HepG2 (cell line): Measurements from ENCODE around the gene PIGN.

Source experiments
- ARNT ChIP-seq: fragments of 450-650 bp; IDR thresholded peaks from 2 replicates; pipeline ENCODE4 v1.6.1; 2017
- CREM ChIP-seq, 2 experiments: sonication (generic) in 1 of 2; formaldehyde crosslinking in 1 of 2; IDR thresholded peaks; 2 replicates each; pipeline versions ENCODE4 v1.4.0 to v1.6.1; 2016 to 2020; ENCODE audit warnings: antibody characterized with exemption in 1 of 2, mild to moderate bottlenecking in 1 of 2, missing genetic modification reagents in 1 of 2
- POLR2AphosphoS2 ChIP-seq: IDR thresholded peaks from 2 replicates; pipeline ENCODE4 v1.6.1; 2011; ENCODE audit warnings: low read depth, low read length, improper control_type of control experiment
- RAD21 ChIP-seq: fragments of 450-650 bp; formaldehyde crosslinking; IDR thresholded peaks from 2 replicates; pipeline ENCODE4 v1.5.0; 2020; ENCODE audit warnings: mild to moderate bottlenecking
- SNAI1 ChIP-seq: sonication (generic); formaldehyde crosslinking; IDR thresholded peaks from 2 replicates; pipeline ENCODE4 v1.5.0; 2020; ENCODE audit warnings: mild to moderate bottlenecking, missing genetic modification reagents, borderline replicate concordance
- TF ChIP-seq, protein P1 (sequence below): sonication (generic); formaldehyde crosslinking; IDR thresholded peaks from 2 replicates; pipeline ENCODE4 v1.5.0; 2020; ENCODE audit warnings: mild to moderate bottlenecking, missing genetic modification reagents, moderate library complexity
- TF ChIP-seq, protein P2 (sequence below): sonication (generic); formaldehyde crosslinking; IDR thresholded peaks from 2 replicates; pipeline ENCODE4 v1.8.0; 2022; ENCODE audit warnings: missing genetic modification reagents, mild to moderate bottlenecking, moderate library complexity, borderline replicate concordance
- TF ChIP-seq, protein P3 (sequence below): sonication (generic); formaldehyde crosslinking; IDR thresholded peaks from 2 replicates; pipeline ENCODE4 v1.4.0; 2020; ENCODE audit warnings: missing genetic modification reagents
- TF ChIP-seq, protein P4 (sequence below): sonication (generic); formaldehyde crosslinking; IDR thresholded peaks from 2 replicates; pipeline ENCODE4 v1.5.1; 2020; ENCODE audit warnings: mild to moderate bottlenecking, missing genetic modification reagents, borderline replicate concordance
- TF ChIP-seq, protein P5 (sequence below): sonication (generic); formaldehyde crosslinking; IDR thresholded peaks from 2 replicates; pipeline ENCODE4 v1.5.1; 2020; ENCODE audit warnings: missing genetic modification reagents, mild to moderate bottlenecking, borderline replicate concordance

DNA sequence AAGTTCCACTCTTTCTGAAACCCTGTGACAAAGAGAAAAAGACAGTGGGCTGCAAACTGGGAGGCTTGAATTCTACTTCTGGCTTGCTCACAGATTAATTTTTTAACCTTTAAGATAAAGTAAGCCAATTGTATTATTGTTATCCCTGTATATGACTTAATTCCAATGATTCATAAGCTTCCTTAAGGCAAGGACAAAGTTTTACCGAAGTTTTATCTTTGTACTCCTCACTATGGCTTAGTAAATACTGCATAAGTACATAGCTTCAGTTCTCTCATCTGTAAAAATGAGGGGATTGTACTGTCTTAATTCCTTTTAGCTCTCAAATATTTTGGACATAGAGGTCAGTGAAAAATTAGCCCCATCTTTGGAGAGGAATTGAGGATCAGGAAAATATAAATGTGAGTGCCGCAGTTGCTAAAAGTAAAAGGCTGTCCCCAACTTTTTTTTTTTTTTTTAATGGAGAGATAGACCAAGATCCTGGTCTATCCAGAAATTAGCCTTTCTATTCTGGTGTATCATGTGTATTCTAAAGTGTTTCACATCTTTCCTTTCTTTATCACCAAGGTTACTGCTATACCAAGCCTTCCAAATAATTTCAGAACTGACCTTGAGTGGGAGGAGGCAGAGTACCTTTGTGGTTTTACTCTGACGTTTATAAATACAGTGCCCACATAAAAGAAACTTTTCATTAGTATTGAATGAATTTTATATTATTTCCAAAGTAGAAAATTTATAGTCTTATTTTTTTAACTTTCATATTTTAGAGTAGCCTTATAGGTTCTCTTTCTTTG is 13.5 kb upstream of the PIGN start:
- TF ChIP-seq, protein P1, sequence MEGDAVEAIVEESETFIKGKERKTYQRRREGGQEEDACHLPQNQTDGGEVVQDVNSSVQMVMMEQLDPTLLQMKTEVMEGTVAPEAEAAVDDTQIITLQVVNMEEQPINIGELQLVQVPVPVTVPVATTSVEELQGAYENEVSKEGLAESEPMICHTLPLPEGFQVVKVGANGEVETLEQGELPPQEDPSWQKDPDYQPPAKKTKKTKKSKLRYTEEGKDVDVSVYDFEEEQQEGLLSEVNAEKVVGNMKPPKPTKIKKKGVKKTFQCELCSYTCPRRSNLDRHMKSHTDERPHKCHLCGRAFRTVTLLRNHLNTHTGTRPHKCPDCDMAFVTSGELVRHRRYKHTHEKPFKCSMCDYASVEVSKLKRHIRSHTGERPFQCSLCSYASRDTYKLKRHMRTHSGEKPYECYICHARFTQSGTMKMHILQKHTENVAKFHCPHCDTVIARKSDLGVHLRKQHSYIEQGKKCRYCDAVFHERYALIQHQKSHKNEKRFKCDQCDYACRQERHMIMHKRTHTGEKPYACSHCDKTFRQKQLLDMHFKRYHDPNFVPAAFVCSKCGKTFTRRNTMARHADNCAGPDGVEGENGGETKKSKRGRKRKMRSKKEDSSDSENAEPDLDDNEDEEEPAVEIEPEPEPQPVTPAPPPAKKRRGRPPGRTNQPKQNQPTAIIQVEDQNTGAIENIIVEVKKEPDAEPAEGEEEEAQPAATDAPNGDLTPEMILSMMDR (CRISPR knock-in tag) = no peak
- TF ChIP-seq, protein P2, sequence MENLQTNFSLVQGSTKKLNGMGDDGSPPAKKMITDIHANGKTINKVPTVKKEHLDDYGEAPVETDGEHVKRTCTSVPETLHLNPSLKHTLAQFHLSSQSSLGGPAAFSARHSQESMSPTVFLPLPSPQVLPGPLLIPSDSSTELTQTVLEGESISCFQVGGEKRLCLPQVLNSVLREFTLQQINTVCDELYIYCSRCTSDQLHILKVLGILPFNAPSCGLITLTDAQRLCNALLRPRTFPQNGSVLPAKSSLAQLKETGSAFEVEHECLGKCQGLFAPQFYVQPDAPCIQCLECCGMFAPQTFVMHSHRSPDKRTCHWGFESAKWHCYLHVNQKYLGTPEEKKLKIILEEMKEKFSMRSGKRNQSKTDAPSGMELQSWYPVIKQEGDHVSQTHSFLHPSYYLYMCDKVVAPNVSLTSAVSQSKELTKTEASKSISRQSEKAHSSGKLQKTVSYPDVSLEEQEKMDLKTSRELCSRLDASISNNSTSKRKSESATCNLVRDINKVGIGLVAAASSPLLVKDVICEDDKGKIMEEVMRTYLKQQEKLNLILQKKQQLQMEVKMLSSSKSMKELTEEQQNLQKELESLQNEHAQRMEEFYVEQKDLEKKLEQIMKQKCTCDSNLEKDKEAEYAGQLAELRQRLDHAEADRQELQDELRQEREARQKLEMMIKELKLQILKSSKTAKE (CRISPR knock-in tag) = no peak
- no peak for TF ChIP-seq POLR2AphosphoS2
- no peak for TF ChIP-seq ARNT
- no peak for TF ChIP-seq CREM (IDR thresholded peaks at IDR 0.05)
- no peak for TF ChIP-seq CREM (CRISPR knock-in tag; IDR thresholded peaks at IDR 0.05)
- TF ChIP-seq, protein P3, sequence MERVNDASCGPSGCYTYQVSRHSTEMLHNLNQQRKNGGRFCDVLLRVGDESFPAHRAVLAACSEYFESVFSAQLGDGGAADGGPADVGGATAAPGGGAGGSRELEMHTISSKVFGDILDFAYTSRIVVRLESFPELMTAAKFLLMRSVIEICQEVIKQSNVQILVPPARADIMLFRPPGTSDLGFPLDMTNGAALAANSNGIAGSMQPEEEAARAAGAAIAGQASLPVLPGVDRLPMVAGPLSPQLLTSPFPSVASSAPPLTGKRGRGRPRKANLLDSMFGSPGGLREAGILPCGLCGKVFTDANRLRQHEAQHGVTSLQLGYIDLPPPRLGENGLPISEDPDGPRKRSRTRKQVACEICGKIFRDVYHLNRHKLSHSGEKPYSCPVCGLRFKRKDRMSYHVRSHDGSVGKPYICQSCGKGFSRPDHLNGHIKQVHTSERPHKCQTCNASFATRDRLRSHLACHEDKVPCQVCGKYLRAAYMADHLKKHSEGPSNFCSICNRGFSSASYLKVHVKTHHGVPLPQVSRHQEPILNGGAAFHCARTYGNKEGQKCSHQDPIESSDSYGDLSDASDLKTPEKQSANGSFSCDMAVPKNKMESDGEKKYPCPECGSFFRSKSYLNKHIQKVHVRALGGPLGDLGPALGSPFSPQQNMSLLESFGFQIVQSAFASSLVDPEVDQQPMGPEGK (CRISPR knock-in tag) = no peak
- TF ChIP-seq, protein P4, sequence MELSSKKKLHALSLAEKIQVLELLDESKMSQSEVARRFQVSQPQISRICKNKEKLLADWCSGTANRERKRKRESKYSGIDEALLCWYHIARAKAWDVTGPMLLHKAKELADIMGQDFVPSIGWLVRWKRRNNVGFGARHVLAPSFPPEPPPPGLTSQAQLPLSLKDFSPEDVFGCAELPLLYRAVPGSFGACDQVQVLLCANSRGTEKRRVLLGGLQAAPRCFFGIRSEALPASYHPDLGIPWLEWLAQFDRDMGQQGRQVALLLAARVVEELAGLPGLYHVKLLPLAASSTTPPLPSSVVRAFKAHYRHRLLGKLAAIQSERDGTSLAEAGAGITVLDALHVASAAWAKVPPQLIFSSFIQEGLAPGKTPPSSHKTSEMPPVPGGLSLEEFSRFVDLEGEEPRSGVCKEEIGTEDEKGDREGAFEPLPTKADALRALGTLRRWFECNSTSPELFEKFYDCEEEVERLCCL (CRISPR knock-in tag) = no peak
- TF ChIP-seq, protein P5, sequence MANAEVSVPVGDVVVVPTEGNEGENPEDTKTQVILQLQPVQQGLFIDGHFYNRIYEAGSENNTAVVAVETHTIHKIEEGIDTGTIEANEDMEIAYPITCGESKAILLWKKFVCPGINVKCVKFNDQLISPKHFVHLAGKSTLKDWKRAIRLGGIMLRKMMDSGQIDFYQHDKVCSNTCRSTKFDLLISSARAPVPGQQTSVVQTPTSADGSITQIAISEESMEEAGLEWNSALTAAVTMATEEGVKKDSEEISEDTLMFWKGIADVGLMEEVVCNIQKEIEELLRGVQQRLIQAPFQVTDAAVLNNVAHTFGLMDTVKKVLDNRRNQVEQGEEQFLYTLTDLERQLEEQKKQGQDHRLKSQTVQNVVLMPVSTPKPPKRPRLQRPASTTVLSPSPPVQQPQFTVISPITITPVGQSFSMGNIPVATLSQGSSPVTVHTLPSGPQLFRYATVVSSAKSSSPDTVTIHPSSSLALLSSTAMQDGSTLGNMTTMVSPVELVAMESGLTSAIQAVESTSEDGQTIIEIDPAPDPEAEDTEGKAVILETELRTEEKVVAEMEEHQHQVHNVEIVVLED (CRISPR knock-in tag) = no peak
- TF ChIP-seq RAD21 (CRISPR knock-in tag) = no peak
- no peak for TF ChIP-seq SNAI1 (CRISPR knock-in tag)
